Panc1 (cell line): ENCODE data around the gene GNAT2. TPM values are rescaled to one million over a fixed set of nuclear protein-coding genes. Genes with fewer than 3 reads are reported as not detected.

Experiments
- ATAC-seq: fragments of 200-7000 bp; cut with Tn5 transposase; 2 replicates; pipeline ENCODE4 v1.9.1; 2020; ENCODE audit warnings: mild to moderate bottlenecking, moderate library complexity
- BruUV-seq: library from RNA; stranded (reverse); fragments of 400-500 nt; replicated peaks from 2 replicates; lab custom pipeline; 2021; lab: Mats Ljungman, UMichigan
- CTCF ChIA-PET: fragments of 300-600 bp; sonication (Branson Sonifier 250); formaldehyde crosslinking; loops from one replicate; lab custom pipeline; 2022; ENCODE audit warnings: antibody characterized with exemption; lab: Charles Lee
- POLR2A ChIA-PET: fragments of 300-600 bp; sonication (Branson Sonifier 250); formaldehyde crosslinking; loops from one replicate; lab custom pipeline; 2022; ENCODE audit warnings: antibody characterized with exemption; lab: Charles Lee
- DNase-seq: peaks from one replicate; pipeline ENCODE4 v3.0.0-alpha.2; 2010; ENCODE audit warnings: low read depth, low spot score
- H3K27ac ChIP-seq: 2 replicates; pipeline ENCODE4 v1.5.1; 2011; ENCODE audit warnings: mild to moderate bottlenecking, low read length, inconsistent platforms
- H3K27me3 ChIP-seq: fragments of 200-500 bp; sonication (Bioruptor generic); 2 replicates; pipeline ENCODE4 v1.6.0; 2014; ENCODE audit warnings: low read length, inconsistent platforms; ENCODE audit not compliant: control insufficient read depth, insufficient read depth
- H3K36me3 ChIP-seq: fragments of 200-500 bp; sonication (Bioruptor generic); 2 replicates; pipeline ENCODE4 v1.5.1; 2014; ENCODE audit warnings: inconsistent platforms, mild to moderate bottlenecking, low read length, moderate library complexity; ENCODE audit not compliant: control insufficient read depth, insufficient read depth
- H3K4me1 ChIP-seq: 2 replicates; pipeline ENCODE4 v1.5.1; 2011; ENCODE audit warnings: inconsistent platforms, mild to moderate bottlenecking, low read length, moderate library complexity; ENCODE audit not compliant: control insufficient read depth, insufficient read depth
- H3K4me3 ChIP-seq, 2 experiments: 2 replicates each; pipeline ENCODE4 v1.5.1; 2011 to 2012; ENCODE audit warnings: low read depth in 2 of 2, low read length in 2 of 2, mild to moderate bottlenecking in 2 of 2, inconsistent platforms in 1 of 2, moderate library complexity in 1 of 2
- H3K9me3 ChIP-seq: fragments of 200-500 bp; sonication (Bioruptor generic); 2 replicates; pipeline ENCODE4 v1.5.1; 2014; ENCODE audit warnings: low read depth, mild to moderate bottlenecking, inconsistent platforms, low read length, moderate library complexity; ENCODE audit not compliant: control insufficient read depth, insufficient read depth
- CTCF ChIP-seq: fragments of 450-650 bp; IDR thresholded peaks from 2 replicates; pipeline ENCODE4 v1.5.1; 2017; ENCODE audit warnings: mild to moderate bottlenecking
- POLR2AphosphoS5 ChIP-seq: IDR thresholded peaks from 2 replicates; pipeline ENCODE4 v1.6.1; 2012; ENCODE audit warnings: mild to moderate bottlenecking, low read depth, low read length, moderate library complexity
- REST ChIP-seq, 2 experiments: IDR thresholded peaks; 2 replicates each; pipeline ENCODE4 v1.6.1; 2011 to 2012; ENCODE audit warnings: low read depth in 2 of 2, control low read depth in 1 of 2, low read length in 1 of 2, mild to moderate bottlenecking in 1 of 2, moderate library complexity in 1 of 2; ENCODE audit not compliant: insufficient read depth in 1 of 2
- SIN3A ChIP-seq: IDR thresholded peaks from 2 replicates; pipeline ENCODE4 v1.6.1; 2012; ENCODE audit warnings: low read depth, mild to moderate bottlenecking, low read length, moderate library complexity, borderline replicate concordance; ENCODE audit not compliant: insufficient read depth
- TCF7L2 ChIP-seq: IDR thresholded peaks from 2 replicates; pipeline ENCODE4 v1.6.1; 2011; ENCODE audit warnings: mild to moderate bottlenecking, low read depth, low read length, inconsistent platforms
- in situ Hi-C: cut with HindIII; loops from 2 replicates; pipeline ENCODE4 v1.10.0; 2016; ENCODE audit warnings: low sequenced_read_pairs, low pct_unique_long_range_greater_than_20kb
- intact Hi-C: fragments of 100-400 bp; cut with micrococcal nuclease; formaldehyde crosslinking; loops from one replicate; pipeline ENCODE4 v1.10.0; 2022; ENCODE audit not compliant: unreplicated experiment
- total RNA-seq: library from RNA; stranded (reverse); gene quantifications from one replicate; pipeline ENCODE4 v1.2.1, GENCODE V29; 2021; ENCODE audit not compliant: unreplicated experiment

The GNAT2 gene
- total RNA-seq, 1 experiment from 2014 or later: 0.44 TPM

- H3K4me1 ChIP-seq: no peaks in the 10 kb centered on the region; the same call in none of the 2 replicates
- no TSS peak for BruUV-seq
- in situ Hi-C loops: no loop called here
- intact Hi-C loops: no loop called here
- ChIA-PET CTCF (interaction anchor here (1.1 kb wide), 1 partner anchor 8 kb away, joined by 3 read pairs; no protein-coding TSS in a partner anchor), POLR2A (no interaction called here)
- no peak for TF ChIP-seq TCF7L2
- TF ChIP-seq CTCF: no peak
- TF ChIP-seq POLR2AphosphoS5: no peak
- no peak for TF ChIP-seq REST (IDR thresholded peaks at IDR 0.05; ENCODE audit: insufficient read depth in 1 of 2, low read depth in 2 of 2, low read length in 1 of 2)
- TF ChIP-seq SIN3A: no peak
- H3K4me3 ChIP-seq: no peak overlapping the region
- no peaks in the 10 kb centered on the region for H3K36me3 ChIP-seq
- no peak for DNase-seq
- H3K9me3 ChIP-seq: no peaks in the 10 kb centered on the region
- ATAC-seq: no peak
- no peaks in the 10 kb centered on the region for H3K27me3 ChIP-seq
- H3K27ac ChIP-seq: no peak overlapping the region
Measured at GRCh38 chr1:109631513-109632505, 12.4 kb upstream of the GNAT2 start.

GRCh38 chr1:109630898-109631512 lies 11.6 kb upstream of the GNAT2 start:
- no peak for ATAC-seq
- POLR2A ChIA-PET: no interaction called here
- CTCF ChIA-PET: interaction anchor here (0.6 to 1.4 kb wide), 7 partner anchors 8 to 333 kb away, joined by 3 to 6 read pairs (median 4); no protein-coding TSS in a partner anchor
- in situ Hi-C loops (no loop called here), intact Hi-C loops (no loop called here)
- no peak for DNase-seq
- Histone ChIP-seq H3K4me1 (no peaks in the 10 kb centered on the region; the same call in none of the 2 replicates), H3K9me3 (no peaks in the 10 kb centered on the region), H3K4me3 (no peak overlapping the region), H3K27ac (no peak overlapping the region), H3K27me3 (no peaks in the 10 kb centered on the region), H3K36me3 (no peaks in the 10 kb centered on the region)
- BruUV-seq: TSS peak; percentile 69
- TF ChIP-seq TCF7L2 (no peak), SIN3A (no peak), REST (IDR thresholded peaks at IDR 0.05; ENCODE audit: insufficient read depth in 1 of 2, low read depth in 2 of 2, low read length in 1 of 2) (no peak), POLR2AphosphoS5 (no peak), CTCF (no peak)
